NCI-H748 (cell line): Measurements from ENCODE around the gene HLA-DOB.
"Not testable (repeated sequence)": the region's sequence is repeated elsewhere in the genome, so short reads cannot be mapped to it uniquely, and the experiment has no call there.

Source experiments
- DNase-seq: peaks from one replicate; lab custom pipeline; 2025; ENCODE audit not compliant: unreplicated experiment; lab: John Stamatoyannopoulos, UW

Gene HLA-DOB

GRCh38 chr6:32815115-32815514 lies 1.7 kb downstream of the HLA-DOB start:
- DNase-seq = no peak

- no peak for DNase-seq
Observed at GRCh38 chr6:32814145-32814544, 2.7 kb downstream of the HLA-DOB start.

GRCh38 chr6:32809171-32809570 lies 7.6 kb downstream of the HLA-DOB start:
- DNase-seq = no peak

- DNase-seq = peak; percentile 21
Observed at GRCh38 chr6:32807020-32807580, 9.7 kb downstream of the HLA-DOB start.

GRCh38 chr6:32805404-32805803 lies 11.4 kb downstream of the HLA-DOB start:
- DNase-seq = not testable (repeated sequence)

GRCh38 chr6:32803416-32803815 lies 13.4 kb downstream of the HLA-DOB start:
- DNase-seq = no peak

GRCh38 chr6:32799740-32800139 lies 17.1 kb downstream of the HLA-DOB start:
- no peak for DNase-seq

- no peak for DNase-seq
Observed at GRCh38 chr6:32799168-32799567, 17.6 kb downstream of the HLA-DOB start.

GRCh38 chr6:32796848-32797776 lies 19.7 kb downstream of the HLA-DOB start:
- peak; percentile 69 for DNase-seq

GRCh38 chr6:32794510-32794909 lies 22.3 kb downstream of the HLA-DOB start:
- DNase-seq = no peak

- no peak for DNase-seq
Observed at GRCh38 chr6:32792901-32793435, 23.8 kb downstream of the HLA-DOB start.

- no peak for DNase-seq
Observed at GRCh38 chr6:32790306-32790705, 26.5 kb downstream of the HLA-DOB start.

- peak; percentile 54 for DNase-seq
Observed at GRCh38 chr6:32785781-32786533, 30.8 kb downstream of the HLA-DOB start.

GRCh38 chr6:32782923-32783322 lies 33.9 kb downstream of the HLA-DOB start:
- not testable (repeated sequence) for DNase-seq

GRCh38 chr6:32779036-32779435 lies 37.8 kb downstream of the HLA-DOB start:
- DNase-seq = no peak

GRCh38 chr6:32775071-32775470 lies 41.7 kb downstream of the HLA-DOB start:
- no peak for DNase-seq

GRCh38 chr6:32774426-32774825 lies 42.4 kb downstream of the HLA-DOB start:
- DNase-seq = no peak

GRCh38 chr6:32772656-32773055 lies 44.1 kb downstream of the HLA-DOB start:
- DNase-seq = no peak

- DNase-seq = no peak
Observed at GRCh38 chr6:32764048-32764447, 52.8 kb downstream of the HLA-DOB start.

- no peak for DNase-seq
Observed at GRCh38 chr6:32763421-32763820, 53.4 kb downstream of the HLA-DOB start, which contains the start of gene HLA-DQB2. HLA-DQB2 (minus strand) TSS chr6:32763532; CDS start chr6:32763470, 62 bp downstream.
